Activated CD4-positive, alpha-beta T cell treated with anti-CD3 and anti-CD28 coated beads, Interleukin-2, Interleukin-4, amounts not matched to agents 100 ng/mL and 50 ng/mL, durations not matched to agents 16 hours and 8 hours (primary cell): ENCODE data around the gene ZNF470.
A peak's percentile ranks its signal among the peaks of the same experiment; 100 is the strongest.

Source experiments
- DNase-seq: peaks from one replicate; pipeline ENCODE4 v3.0.0-alpha.2; 2020; ENCODE audit warnings: low spot score

ZNF470 gene

DNA sequence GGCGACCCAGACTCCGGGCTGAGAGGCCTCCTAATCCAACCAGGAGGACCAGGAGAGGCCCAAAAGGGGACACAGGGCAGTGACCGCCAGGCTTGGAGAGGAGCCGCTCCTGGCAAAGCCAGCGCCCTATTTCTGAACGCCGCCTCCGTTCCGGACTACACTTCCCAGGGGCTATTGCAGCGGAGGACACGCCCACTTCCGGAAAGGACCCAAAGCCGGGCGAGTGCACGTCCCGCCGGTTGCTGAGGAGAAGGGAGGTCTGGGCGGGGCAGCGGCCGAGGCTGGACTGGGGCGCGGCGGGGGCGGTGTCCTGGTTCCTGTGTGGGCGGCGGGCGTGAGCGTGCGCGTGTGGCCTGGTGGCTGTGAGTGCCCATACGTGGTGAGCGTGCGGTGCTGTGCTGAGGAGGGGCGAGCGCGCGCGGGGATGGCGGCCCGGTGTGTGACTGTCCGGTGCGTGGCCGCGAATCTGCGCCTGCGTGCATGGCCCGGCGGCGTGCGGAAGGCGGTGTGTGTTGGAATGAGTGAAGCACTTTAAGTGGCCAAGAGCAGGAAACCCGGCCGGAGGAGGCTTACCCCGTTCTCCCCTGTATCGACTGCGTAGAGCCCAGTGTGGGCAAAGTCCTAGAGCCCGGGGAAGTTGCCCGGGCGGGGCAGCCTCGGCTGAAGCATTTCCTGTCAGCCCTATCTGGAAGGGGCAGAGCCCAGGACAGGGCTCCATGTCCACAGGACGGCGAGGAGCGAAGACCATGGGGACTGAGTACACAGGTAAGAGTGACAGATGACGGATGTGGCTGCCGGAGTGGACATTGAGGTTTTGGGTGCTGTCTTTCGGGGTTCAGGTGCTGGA lies at the start of gene ZNF470:
Gene ZNF470, plus strand, starts transcription at position 195 of the 847 bp plus-strand sequence. CDS start 2,844 bp downstream, outside the sequence.
- DNase-seq: peak; percentile 89

DNA sequence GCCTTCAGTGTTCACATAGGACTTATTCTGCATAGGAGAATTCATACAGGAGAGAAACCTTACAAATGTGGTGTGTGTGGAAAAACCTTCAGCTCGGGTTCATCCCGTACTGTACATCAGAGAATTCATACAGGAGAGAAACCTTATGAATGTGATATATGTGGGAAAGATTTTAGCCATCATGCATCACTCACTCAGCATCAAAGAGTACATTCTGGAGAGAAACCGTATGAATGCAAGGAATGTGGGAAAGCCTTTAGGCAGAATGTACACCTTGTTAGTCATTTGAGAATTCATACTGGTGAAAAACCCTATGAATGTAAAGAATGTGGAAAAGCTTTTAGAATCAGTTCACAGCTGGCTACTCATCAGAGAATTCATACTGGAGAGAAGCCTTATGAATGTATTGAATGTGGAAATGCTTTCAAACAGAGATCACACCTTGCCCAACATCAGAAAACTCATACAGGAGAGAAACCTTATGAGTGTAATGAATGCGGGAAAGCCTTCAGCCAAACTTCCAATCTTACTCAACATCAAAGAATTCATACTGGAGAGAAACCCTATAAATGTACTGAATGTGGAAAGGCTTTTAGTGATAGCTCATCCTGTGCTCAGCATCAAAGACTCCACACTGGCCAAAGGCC lies 41.9 kb upstream of the ZNF470 start:
- no peak for DNase-seq

DNA sequence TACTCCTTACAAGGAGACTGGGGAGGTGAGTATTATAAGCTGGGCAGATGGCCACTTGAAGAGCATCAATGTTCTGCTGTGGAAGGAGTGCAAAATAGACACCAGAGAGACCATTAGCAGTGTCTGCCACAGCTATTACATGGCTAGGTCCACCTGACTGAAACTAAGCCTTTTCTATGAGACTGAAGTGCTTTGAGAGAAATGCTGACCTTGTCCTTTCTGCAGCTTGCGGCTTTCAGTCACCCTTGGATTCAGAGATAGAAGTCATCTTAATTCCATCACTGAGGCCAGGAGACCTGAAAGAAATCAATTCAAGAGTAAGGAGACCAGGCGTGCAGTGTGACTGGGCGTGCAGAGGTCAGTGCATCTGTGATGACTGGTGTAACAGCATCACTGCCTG lies 29.8 kb upstream of the ZNF470 start:
- no peak for DNase-seq

DNA sequence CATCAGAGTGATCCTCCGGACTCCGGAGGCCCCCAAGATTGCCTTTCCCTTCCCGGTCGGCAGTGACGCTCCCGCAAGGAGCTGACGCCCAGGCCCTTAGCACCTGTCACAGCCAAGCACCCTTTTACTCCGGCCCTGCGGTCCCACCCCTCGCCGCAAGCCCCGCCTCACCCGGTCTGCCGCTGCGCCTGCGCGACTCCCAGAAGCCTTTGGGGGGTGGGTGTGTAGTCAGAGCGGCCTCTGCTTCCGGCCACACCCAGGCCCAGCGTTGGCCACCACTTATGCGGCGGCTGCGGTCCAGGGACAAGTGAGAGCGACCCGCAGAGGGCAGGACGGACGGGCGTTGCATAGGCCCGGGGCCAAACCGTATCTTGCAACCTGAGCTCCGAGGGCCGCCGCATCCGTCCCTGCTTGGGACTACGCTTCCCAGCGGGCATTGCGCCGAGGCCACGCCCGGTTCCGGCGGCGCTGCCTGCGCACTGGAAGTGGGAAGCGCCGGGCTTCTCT lies 29.0 kb upstream of the ZNF470 start:
- DNase-seq: peak; percentile 82

DNA sequence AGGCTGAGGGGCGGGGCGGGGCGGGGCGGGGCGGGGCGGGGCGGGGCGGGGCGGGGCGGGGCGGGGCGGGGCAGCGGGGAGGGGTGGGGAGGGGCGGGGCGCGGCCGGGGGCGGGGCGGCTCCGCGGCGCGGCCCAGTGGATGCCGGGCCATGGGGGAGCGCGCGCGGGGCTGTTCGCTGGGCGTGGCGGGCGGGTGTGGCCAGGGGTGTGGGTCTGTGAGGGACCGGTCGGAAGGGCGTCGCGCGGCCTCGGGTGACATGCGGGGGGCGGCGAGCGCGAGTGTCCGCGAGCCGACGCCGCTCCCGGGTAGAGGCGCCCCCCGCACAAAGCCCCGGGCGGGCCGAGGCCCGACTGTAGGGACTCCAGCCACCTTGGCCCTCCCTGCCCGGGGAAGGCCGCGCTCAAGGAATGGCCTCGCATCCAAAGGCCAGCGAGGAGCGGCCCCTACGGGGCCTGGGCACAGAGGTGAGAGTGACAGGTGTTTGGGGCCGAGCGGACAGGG lies 28.5 kb upstream of the ZNF470 start, which contains the start of gene ZFP28:
Gene ZFP28, plus strand, starts transcription at position 188 of the 503 bp plus-strand sequence. Its CDS starts 71 bp downstream, at position 259.
- DNase-seq: no peak

DNA sequence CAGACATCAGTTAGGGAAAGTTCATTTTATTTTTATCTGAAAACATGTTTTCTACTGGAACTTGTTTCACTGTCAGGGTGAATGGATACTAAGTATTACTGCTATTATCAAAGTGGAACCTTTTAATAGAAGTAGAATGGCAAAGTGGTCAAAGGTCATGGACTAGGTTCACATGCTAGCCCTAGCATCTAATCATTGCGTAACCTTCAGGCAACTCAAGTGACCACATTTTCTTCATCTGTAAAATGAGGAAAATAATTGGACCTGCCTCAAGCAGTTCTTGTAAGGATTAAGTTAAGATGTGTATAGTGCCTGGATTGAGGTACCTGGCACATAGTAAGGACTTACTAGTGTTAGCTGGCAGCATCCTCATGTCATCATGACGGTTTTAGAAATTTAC lies 23.5 kb upstream of the ZNF470 start:
- no peak for DNase-seq

DNA sequence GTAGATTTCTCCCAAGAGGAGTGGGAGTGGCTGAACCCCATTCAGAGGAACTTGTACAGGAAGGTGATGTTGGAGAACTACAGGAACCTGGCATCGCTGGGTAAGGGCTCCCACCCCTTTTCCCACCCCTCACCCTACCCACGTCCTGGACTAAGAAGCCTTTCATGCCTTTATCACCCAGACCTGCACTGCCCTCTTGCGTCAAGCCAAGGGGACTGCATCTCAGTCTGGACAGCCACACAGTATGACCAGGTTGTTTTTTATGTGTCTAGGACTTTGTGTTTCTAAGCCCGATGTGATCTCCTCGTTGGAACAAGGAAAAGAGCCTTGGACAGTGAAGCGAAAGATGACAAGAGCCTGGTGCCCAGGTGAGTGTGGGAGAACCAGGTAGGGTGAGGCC lies 19.7 kb upstream of the ZNF470 start:
- DNase-seq: no peak

DNA sequence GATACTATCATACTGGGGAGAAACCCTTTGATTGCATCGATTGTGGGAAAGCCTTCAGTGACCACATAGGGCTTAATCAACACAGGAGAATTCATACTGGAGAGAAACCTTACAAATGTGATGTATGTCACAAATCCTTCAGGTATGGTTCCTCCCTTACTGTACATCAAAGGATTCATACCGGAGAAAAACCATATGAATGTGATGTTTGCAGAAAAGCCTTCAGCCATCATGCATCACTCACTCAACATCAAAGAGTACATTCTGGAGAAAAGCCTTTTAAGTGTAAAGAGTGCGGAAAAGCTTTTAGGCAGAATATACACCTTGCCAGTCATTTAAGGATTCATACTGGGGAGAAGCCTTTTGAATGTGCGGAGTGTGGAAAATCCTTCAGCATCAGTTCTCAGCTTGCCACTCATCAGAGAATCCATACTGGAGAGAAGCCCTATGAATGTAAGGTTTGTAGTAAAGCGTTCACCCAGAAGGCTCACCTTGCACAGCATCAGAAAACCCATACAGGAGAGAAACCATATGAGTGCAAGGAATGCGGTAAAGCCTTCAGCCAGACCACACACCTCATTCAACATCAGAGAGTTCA lies 12.9 kb upstream of the ZNF470 start:
- no peak for DNase-seq

DNA sequence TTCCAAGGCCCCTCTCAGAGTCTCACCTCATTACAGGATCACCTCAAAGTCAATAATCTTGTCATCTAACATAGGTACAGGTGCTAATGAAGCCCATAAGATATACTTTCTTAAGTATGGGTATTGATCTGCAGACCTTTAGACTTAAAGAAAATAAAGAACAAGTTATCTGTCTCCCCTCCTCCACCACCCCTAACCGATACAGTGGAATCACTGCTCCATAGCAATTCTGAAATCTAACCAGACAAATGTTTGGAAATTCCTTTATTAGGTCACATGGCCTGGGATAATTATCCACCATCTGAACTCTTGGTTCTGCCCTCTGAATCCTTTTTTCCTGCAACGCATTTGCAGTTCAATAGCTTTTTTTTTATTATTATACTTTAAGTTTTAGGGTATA lies 4.5 kb upstream of the ZNF470 start:
- DNase-seq: no peak

DNA sequence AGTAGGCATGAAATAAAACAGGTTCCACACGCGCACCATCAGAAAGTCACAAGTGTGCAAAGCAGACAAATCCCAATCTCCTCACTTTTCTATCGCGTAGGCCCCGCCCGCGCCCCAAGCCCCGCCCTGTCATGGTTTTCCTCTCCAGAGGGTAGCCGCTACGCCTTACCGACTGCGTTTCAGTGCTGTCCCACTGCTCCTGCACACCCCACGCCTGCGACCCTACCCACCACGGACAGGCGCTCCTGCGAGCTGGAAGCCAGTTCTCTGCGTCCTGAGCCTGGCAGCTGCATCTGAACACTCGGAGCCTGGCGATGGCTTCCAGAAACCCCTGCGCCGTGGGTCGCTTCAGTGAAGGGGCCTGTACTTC lies 379 bp upstream of the ZNF470 start:
- DNase-seq: peak; percentile 9

DNA sequence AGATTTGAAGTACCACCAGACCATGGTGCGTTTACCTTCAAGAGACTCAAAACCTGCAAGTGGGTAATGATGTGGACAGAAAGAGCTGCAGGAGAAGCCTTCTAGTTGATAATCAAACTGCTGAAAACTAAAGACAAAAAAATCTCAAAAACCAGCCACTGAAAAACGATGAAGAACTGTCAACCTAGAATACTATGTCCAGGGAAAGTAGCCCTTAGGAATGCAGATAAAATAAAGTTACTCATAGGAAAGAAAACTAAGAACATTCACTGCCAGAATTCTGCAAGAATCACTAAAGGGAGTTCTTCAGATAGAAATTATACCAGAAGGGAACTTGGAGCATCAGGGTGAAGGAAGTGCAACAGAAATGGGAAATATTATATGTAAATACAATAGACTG lies 5.3 kb downstream of the ZNF470 start:
- DNase-seq: no peak

DNA sequence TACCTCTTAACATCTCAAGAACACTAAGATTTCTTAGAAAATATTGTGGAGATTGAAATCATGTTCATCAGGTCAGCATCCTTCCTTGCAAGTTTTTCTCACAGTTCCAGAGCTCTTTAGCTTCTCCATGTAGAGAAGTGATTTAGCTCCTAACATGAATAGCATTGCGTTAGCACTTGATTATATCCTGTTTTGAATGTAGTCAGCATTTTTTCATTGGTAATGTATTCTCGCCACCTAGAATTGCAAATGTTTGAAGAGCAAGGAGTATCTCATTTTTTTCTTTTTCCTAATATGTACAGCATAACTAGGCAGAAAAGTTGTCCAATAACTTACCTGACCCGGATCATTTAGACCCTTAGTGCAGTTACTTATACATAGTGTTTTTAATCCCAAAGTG lies 6.6 kb downstream of the ZNF470 start:
- DNase-seq: no peak

DNA sequence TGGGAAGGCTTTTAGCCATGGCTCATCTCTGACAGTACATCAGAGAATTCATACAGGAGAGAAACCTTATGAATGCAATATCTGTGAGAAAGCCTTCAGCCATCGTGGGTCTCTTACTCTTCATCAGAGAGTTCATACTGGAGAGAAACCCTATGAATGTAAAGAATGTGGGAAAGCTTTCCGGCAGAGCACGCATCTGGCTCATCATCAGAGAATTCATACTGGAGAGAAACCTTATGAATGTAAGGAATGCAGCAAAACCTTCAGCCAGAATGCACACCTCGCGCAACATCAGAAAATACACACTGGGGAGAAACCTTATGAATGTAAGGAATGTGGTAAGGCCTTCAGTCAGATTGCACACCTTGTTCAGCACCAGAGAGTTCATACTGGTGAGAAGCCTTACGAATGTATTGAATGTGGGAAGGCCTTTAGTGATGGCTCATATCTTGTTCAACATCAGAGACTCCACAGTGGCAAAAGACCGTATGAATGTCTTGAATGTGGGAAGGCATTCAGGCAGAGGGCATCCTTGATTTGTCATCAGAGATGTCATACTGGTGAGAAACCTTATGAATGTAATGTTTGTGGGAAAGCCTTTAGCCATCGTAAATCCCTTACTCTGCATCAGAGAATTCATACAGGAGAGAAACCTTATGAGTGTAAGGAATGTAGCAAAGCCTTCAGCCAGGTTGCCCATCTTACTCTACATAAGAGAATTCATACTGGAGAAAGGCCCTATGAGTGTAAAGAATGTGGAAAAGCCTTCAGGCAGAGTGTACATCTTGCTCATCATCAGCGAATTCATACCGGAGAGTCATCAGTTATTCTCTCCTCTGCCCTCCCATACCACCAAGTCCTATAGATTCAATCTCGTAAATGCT lies 10.7 kb downstream of the ZNF470 start:
- DNase-seq: no peak

DNA sequence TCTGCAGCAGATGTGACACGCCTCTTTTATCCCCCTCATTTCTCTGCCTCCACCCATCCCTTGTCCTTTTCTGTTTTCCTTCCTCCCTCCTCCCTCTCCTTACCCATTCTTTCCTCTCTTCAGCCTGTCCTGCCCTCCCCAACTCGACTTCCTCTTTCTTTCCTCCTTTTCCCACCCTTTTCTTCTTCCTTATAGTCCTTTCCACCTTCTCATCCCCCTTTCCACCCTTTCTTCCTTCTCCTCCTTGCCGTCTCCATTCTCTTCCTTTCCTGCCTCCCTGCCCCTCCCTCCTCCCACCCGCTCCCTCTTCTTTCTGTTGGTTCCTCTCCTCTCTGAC lies 27.1 kb downstream of the ZNF470 start:
- DNase-seq: no peak

DNA sequence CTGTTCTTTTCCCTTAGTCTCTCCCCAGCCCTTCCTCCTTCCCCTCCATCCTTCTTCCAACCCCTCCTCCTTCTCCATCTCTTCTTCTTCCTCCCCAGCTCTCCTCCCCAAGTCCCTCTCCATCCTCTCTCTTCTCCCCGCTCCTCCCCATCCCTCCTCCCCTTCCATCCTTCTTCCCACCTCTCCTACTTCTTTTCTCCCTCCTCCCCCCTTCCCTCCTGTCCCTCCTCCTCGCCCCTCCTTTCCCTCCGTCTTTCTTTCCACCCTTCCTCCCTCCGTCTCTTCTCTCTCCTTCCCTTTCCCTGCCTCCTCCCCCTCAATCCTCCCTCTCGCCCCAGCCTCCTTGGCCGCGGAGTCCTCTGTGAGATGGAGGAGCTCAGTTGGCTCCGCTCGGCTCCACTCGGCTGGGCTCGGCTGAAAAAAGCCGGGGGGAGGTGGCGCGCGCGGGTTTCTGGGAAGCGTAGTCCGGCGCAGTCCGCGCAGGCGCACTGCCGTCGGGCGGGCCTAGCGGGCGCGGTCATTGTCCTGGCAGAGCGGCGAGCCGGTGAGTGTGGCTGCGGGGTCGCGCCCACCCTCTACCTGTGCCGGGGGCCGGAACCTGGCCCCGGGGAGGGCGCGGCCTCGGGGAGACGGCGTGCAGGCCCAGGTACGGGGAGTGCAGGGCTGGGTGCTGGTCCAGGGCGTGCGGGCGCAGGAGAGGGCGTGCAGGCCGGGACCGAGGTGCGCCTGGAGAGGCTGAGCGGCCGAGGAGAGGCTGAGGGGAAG lies 27.7 kb downstream of the ZNF470 start, which contains the start of gene ZNF71:
Gene ZNF71, plus strand, starts transcription at position 520 of the 765 bp plus-strand sequence. CDS start 6,257 bp downstream, outside the sequence.
- DNase-seq: peak; percentile 88

DNA sequence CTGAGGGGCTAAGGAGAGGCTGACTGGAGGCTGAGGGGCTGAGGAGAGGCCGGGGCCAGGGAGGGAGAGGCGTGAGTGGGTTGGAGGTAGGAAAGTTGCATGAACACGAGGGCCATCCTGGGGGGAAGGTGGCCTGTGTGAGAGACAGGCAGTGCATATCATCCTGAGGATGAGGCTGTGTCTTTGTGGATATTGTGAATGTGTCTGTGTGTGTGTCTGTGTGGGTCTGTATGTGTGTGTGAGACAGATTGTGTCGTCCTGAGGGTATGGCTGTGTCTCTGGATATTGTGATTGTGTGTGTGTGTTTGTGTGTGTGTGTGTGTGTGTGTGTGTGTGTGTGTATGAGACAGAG lies 28.3 kb downstream of the ZNF470 start:
- no peak for DNase-seq

DNA sequence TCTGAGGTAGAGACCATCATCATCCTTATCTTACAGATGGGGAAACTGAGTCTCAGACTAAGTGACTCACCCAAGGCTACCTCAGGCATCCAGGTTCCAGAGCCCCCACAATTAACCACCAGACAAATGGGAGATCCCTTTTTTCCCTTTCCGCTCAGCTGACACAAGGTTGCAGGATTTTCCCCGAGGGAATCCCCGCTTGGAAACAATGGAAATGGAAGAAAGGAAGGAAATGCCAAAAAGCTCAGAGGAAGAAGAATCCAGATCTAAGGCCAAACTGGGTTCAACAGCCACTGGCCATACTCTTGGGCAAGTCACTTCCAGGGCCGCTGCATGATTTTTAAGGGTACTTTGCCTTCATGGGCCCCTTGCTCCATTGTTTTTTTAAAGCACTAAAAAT lies 29.4 kb downstream of the ZNF470 start:
- DNase-seq: no peak

DNA sequence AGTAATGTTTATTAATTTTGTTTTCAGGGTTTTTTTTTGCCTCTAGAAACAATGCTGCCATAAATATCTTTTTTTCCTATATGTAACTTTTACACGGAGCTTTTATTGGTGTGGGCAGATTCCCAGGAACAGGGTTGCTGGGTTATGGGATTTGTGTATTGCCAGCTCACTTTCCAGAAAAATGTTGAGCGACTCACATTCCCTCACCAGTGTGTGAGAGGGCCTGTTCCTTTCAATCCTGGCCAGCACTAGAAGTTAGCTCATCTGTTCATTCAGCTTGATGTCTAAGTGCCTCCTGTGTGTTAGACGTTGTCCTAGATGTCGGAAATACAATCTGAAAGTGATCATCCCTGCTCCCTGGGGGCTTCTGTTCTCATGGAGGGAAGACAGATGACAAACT lies 30.4 kb downstream of the ZNF470 start:
- DNase-seq: no peak

DNA sequence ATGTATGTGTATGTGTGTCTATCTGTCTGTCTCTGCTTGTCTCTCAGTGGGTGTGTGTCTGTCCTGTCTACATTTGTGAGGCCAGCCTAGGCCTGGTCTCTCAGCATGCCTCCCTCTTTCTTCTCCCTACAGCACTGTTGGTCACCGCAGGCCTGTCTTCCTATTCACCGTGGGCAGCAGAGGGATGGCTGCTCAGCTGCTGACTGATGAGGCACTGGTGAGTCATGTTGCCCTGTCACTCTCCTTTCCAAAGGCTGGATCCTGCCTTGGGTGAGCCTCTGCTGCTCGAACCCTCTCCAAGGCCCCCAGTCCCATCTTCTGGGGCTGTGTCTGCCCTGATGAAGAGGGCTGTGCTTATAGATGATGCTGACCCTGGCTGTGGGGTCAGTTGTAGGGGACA lies 34.1 kb downstream of the ZNF470 start:
- DNase-seq: no peak

DNA sequence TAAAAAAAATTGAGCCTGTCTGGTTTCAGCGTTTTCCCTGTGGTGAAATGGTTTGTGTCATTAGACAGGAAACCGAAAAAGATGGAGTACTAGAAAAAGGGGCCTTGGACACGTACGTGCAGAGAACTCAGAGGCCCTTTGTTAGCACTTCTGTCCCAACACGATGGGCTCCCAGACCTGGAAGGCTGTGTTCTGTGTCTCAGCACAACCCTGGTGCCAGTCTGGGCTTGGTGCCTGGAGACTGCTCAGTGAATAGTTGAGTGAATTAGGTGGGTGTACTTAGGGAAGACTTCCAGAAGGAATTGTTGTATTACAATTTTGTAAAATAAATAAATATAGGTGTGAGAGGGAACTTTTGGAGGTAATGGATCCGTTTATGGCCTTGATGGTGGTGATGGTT lies 36.6 kb downstream of the ZNF470 start:
- no peak for DNase-seq
